Measurements from ENCODE around the gene UBAC1.

- TF ChIP-seq CTCF (IDR thresholded peaks at IDR 0.05; ENCODE audit: low read depth, low read length, poor library complexity, severe bottlenecking) (no peak), EZH2phosphoT487 (IDR thresholded peaks at IDR 0.05; ENCODE audit: borderline replicate concordance, low read length) (no peak)
These were observed 73.6 kb downstream of the UBAC1 start for GRCh38 chr9:135887585-135888050.
